8988T (cell line): ENCODE measurements around the gene SLC5A1.

Experiments
- DNase-seq: peaks from one replicate; pipeline ENCODE4 v3.0.0; 2011

The SLC5A1 gene

GRCh38 chr22:32052244-32052643 is 9.2 kb downstream of the SLC5A1 start:
- DNase-seq = no peak

DNA sequence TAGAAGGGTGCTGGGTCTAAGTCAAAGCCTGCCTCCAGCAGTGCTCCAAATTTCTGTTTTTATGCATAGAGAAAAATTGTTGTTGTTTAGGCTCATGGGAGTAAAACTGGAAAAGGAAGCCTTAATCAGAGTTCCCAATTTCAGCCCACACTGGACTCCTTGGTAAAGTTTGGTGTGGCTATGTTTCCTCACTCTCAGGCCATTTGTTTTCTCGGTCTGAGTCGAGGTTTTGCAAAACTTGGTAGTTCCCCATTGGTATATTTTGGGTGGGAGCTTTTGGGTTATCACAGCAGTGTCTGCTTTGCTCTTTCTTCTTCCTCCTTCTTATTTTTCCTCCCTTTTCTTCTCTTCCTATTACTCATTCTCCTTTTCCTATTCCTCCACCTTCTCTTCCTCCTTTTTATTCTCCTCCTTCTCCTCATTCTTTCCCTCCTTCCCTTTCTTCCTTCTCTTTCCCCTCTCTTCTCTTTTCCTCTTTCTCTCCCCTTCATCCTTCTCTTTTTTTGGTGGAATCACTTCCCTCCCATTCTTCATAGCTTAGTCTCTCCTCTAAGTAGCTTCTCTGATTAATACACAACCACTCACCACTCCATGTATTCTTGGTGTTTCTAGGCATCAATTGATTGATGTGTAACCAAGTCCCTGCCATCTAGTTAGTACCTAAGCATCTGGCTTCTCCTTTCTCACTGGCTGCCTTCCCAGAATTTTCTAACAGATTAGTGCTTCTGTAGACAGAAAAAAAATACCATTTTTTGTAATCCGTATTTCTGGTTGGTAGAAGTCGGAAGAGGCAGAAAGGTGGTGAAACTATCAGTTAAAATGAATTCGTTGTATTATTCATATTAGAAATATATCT is 10.1 kb downstream of the SLC5A1 start:
- DNase-seq = no peak

- DNase-seq = no peak
Measured at GRCh38 chr22:32055069-32055468, 12.0 kb downstream of the SLC5A1 start.

GRCh38 chr22:32058656-32059260 is 15.7 kb downstream of the SLC5A1 start:
- DNase-seq = no peak

- no peak for DNase-seq
Measured at GRCh38 chr22:32059426-32059825, 16.4 kb downstream of the SLC5A1 start.

GRCh38 chr22:32063701-32064100 is 20.6 kb downstream of the SLC5A1 start:
- no peak for DNase-seq

GRCh38 chr22:32066820-32067219 is 23.8 kb downstream of the SLC5A1 start:
- no peak for DNase-seq

DNA sequence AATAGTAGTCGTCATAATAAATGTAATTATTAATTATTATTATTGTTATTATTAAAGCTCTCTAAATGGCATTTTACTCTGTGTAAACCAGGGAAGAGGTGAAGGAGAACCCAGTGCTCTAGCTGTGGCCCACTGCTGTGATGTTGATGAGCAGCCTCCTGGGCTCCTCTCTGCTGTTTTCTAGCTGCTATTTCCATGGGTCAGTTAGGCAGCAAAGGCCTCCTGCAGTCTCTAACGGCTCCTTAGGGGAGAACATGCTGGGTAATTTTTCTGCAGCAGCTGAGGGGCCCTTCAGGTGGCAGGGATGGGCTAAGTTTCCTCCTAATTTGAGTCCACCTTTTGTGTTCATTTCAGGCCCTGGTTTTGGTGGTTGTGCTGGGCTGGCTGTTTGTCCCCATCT is 24.6 kb downstream of the SLC5A1 start:
- no peak for DNase-seq

DNA sequence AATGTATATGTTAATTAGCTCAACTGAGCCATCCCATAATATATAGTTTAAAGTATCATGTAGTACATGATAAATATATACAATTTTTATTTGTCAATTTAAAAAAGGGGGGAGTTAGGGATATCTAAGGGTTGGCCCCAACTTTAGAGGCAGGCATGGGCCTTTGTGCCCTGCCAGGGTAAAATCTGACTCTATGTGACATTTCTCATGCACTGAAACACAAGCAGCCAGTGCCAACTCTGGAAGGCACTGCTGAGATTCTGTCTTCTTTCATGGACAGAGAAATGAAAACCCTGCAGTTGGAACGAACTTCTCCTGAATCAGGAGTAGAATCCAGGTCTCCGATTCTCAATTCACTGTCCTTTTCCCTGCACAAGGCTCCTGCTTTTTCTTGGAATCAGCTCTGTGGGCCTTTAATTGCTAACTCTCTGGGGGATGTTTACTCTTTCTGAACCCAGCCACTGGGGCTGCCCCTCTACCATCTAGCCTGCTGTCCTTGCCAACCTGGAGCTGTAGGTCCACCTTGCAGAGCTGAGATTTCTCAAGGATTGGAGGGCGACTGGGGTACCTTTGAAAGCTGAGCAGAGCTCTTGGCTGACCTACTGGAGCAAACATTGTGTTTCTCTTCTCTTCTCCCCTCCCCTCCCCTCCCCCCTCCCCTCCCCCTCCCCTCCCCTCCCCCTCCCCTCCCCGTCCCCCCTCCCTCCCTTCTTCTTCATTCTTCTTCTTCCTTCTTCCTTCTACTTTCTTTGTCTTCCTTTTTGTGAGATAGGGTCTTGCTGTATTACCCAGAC is 26.7 kb downstream of the SLC5A1 start:
- DNase-seq = no peak

DNA sequence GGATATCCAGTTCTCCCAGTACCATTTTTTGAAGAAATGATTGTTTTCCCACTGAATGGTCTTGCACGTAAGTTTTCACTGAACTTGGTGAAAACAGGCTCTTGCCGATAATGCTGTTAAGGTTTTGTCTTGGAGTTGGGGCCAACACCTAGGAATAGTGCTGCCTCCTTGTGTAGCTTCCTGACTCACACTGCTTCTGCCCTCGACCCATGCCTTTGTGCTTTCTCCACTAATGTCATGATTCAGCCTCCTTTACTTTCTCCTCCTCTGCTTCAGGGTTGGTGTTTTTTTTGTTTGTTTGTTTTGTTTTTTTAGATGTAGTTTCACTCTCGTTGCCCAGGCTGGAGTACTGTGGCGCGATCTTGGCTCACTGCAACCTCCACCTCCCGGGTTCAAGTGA is 30.2 kb downstream of the SLC5A1 start:
- no peak for DNase-seq

- no peak for DNase-seq
Measured at GRCh38 chr22:32073823-32074380, 30.8 kb downstream of the SLC5A1 start.

DNA sequence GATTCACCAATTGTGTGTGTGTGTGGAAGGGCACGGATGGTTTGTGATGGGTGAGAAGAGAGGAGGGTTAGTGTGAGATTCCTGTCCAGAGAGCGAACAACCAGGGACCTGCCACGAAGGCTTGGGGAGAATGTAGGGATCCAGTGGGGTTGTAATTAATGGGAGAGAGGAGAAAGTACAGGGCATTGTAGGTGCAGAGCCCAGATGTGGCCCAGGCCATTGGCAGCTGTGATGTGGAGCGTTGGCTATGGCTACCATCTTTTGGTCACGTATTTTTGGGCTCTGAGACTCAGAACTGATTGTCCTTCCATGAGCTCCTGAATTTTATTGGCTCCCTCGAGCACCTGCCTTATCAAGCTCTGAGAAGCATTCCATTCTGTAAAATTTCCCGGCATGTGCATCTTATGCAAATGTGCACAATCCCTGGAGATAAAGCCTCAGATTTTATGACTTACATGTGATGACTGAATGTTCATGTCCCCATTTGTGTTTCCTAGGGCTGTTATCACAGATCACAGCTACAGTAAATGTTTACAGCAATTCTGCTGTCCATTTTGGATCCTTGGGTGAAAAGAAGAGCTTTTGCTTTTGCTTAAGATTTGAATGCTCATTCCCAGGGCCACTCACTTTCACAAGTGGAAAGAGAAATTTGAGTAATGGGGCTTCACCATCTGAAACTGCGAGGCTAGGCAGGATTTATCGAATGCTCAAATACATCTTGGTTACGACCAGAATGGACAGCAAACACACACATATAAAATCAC is 33.1 kb downstream of the SLC5A1 start:
- no peak for DNase-seq

- DNase-seq = no peak
Measured at GRCh38 chr22:32076761-32077084, 33.7 kb downstream of the SLC5A1 start.

GRCh38 chr22:32077151-32077550 is 34.1 kb downstream of the SLC5A1 start:
- DNase-seq = no peak

DNA sequence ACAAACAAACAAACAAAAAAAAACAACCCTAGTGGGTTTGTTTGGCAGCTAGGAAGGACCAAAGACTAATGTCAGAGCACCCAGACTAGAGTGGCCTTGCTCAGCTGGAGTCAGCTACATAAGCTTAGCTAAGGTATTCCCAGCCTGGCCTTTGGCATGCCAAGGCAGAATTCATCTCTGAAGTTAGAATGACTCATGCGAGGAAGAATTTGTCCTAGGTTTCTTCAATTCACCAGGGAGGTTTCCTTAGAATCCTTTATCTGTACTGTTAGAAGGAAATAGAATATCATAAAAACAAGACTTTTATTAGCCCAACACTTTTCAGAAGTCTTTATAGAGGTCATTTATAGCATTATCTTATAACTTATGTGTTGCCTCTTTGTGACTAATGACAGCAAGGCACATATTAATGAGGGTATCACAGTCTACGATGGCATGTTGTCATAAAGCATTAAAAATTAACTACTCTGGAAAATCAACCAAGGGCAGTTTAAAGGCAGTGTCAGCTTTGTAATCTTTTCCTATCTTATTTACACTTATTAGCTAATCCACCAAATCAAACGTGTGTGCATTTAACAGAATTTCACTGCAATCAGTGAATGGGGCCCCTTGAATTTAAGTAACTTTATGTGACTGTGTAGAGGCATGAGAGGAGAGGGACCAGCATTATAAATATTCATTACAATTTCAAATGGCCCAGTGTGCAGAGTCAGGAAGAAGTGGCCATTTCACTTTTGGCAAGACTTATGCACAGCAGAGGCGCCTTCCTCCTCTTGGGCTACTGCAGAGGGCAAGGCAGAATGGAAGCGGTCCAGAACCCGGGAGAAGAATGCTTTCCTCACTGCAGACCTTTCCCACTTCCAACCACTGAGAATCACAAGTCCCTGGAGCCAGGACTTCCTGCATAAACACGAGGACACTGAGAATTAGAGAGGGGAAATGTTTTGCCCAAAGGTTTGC is 36.3 kb downstream of the SLC5A1 start:
- peak; percentile 33 for DNase-seq

- no peak for DNase-seq
Measured at GRCh38 chr22:32080904-32081303, 37.8 kb downstream of the SLC5A1 start.

DNA sequence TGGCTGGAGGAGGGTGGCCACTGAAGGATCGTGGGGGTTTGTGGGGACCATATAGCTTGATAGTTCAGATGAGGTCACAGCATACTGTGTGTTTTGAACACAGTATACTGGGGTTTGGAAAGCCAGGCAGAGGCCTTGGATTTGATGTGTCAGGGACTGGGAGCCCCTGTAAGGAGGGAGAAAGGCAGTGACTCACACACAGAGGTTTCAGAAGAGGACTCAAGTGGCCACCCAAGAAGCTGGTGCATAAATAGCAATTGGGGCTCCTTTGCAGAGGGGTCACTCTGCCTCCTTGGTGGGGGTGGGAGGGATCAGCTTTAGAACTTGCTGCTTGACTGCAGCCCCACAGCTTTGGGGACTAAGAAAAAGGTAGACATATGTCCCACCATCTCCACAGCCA is 39.3 kb downstream of the SLC5A1 start:
- no peak for DNase-seq

DNA sequence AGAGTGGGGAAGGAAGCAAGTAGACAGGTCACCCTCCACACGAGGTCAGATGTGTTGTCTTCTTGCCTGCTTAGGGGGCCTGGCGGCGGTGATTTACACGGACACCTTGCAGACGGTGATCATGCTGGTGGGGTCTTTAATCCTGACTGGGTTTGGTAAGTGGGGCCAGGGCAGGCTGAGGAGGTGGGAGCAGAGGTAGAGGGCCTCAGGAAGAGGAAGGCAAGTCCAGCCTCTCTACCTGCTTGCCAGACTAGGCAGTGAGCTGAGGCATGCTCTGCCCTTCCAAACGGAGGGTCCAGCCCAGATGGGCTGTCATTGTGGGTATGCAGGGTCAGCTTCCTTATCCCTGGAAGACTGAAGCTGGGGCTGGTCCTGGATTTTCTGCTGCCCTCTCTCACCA is 39.9 kb downstream of the SLC5A1 start:
- DNase-seq = no peak

- DNase-seq = no peak
Measured at GRCh38 chr22:32083814-32084213, 40.8 kb downstream of the SLC5A1 start.

DNA sequence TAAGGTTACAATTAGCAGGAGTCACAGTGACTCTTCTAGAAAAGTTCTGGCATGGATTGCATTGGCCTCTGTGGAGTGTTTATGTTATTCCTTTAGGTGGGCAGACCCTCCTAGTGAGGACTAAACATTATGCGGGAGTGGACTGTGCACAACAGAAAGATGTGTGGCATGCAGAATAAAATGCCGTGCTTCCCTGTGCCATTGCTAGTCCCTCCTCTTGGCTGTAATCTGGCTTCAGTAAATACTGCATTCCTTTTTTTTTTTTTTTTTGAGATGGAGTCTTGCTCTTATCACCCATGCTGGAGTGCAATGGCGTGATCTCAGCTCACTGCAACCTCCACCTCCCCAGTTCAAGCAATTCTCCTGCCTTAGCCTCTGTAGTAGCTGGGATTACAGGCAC is 45.0 kb downstream of the SLC5A1 start:
- DNase-seq = no peak

GRCh38 chr22:32097018-32097417 is 54.0 kb downstream of the SLC5A1 start:
- no peak for DNase-seq
